PC-9 (cell line): ENCODE data around the gene ANXA9. TPM values are rescaled to one million over a fixed set of nuclear protein-coding genes. Genes with fewer than 3 reads are reported as not detected.
A peak's percentile ranks its signal among the peaks of the same experiment; 100 is the strongest.

Source experiments
- BruUV-seq: library from RNA; stranded (reverse); fragments of 400-500 nt; replicated peaks from 2 replicates; lab custom pipeline; 2021; lab: Mats Ljungman, UMichigan
- CTCF ChIA-PET: fragments of 300-600 bp; sonication (Branson Sonifier 250); formaldehyde crosslinking; loops from one replicate; lab custom pipeline; 2022; ENCODE audit warnings: antibody characterized with exemption; lab: Charles Lee
- POLR2A ChIA-PET: fragments of 300-600 bp; sonication (Branson Sonifier 250); formaldehyde crosslinking; loops from one replicate; lab custom pipeline; 2022; ENCODE audit warnings: antibody characterized with exemption; ENCODE audit not compliant: unreplicated experiment; lab: Charles Lee
- DNase-seq, 2 experiments: peaks; one replicate each; pipeline versions ENCODE4 v3.0.0 to v3.0.0-alpha.2; 2015 to 2022; ENCODE audit warnings: mixed read lengths in 1 of 2
- H2AFZ ChIP-seq: fragments of 200-600 bp; sonication (generic); 2 replicates; pipeline ENCODE4 v1.8.1; 2017; ENCODE audit warnings: antibody characterized with exemption
- H3F3A ChIP-seq: fragments of 200-600 bp; sonication (generic); 2 replicates; pipeline ENCODE4 v1.8.1; 2017; ENCODE audit warnings: antibody characterized with exemption, mild to moderate bottlenecking, low read depth; ENCODE audit not compliant: insufficient read depth
- H3K27ac ChIP-seq: fragments of 200-600 bp; sonication (generic); 2 replicates; pipeline ENCODE4 v1.6.1; 2016; ENCODE audit warnings: mixed run types
- H3K27me3 ChIP-seq: fragments of 200-600 bp; sonication (generic); 2 replicates; pipeline ENCODE4 v1.6.1; 2016; ENCODE audit warnings: low read depth, mixed run types; ENCODE audit not compliant: insufficient read depth
- H3K36me3 ChIP-seq: fragments of 200-600 bp; sonication (generic); 2 replicates; pipeline ENCODE4 v1.6.1; 2016; ENCODE audit warnings: low read depth, mixed run types
- H3K4me1 ChIP-seq: fragments of 200-600 bp; sonication (generic); replicated peaks from 2 replicates; pipeline ENCODE4 v1.6.1; 2016; ENCODE audit warnings: mixed run types; ENCODE audit not compliant: insufficient read depth
- H3K4me2 ChIP-seq: fragments of 200-600 bp; sonication (generic); 2 replicates; pipeline ENCODE4 v1.6.1; 2017; ENCODE audit warnings: mixed run types
- H3K4me3 ChIP-seq: fragments of 200-600 bp; sonication (generic); 2 replicates; pipeline ENCODE4 v1.6.1; 2016; ENCODE audit warnings: mixed run types
- H3K79me2 ChIP-seq: fragments of 200-600 bp; sonication (generic); 2 replicates; pipeline ENCODE4 v1.6.1; 2017; ENCODE audit warnings: low read depth, mixed run types
- H3K9me2 ChIP-seq: fragments of 200-600 bp; sonication (generic); 2 replicates; pipeline ENCODE4 v1.8.1; 2017; ENCODE audit warnings: mild to moderate bottlenecking; ENCODE audit not compliant: insufficient read depth
- H3K9me3 ChIP-seq: fragments of 200-600 bp; sonication (generic); 2 replicates; pipeline ENCODE4 v1.8.1; 2016; ENCODE audit warnings: low read depth; ENCODE audit not compliant: insufficient read depth
- H4K20me1 ChIP-seq: fragments of 200-600 bp; sonication (generic); 2 replicates; pipeline ENCODE4 v1.8.1; 2017; ENCODE audit not compliant: insufficient read depth
- CTCF ChIP-seq: fragments of 200-600 bp; sonication (generic); conservative IDR thresholded peaks from 2 replicates; pipeline ENCODE4 v1.6.1; 2017; ENCODE audit warnings: mixed run types, antibody characterized with exemption, mild to moderate bottlenecking, moderate library complexity
- EZH2 ChIP-seq: fragments of 200-600 bp; sonication (generic); IDR thresholded peaks from 2 replicates; pipeline ENCODE4 v1.8.0; 2017; ENCODE audit warnings: antibody characterized with exemption, low read depth
- intact Hi-C: fragments of 100-400 bp; cut with micrococcal nuclease; formaldehyde crosslinking; loops from one replicate; pipeline ENCODE4 v1.10.0; 2022; ENCODE audit not compliant: unreplicated experiment
- total RNA-seq: library from RNA; stranded (reverse); gene quantifications from 2 replicates; pipeline ENCODE4 v1.2.3, GENCODE V29; 2021

Gene ANXA9
- total RNA-seq, 1 experiment from 2014 or later: 10.6 TPM

DNA sequence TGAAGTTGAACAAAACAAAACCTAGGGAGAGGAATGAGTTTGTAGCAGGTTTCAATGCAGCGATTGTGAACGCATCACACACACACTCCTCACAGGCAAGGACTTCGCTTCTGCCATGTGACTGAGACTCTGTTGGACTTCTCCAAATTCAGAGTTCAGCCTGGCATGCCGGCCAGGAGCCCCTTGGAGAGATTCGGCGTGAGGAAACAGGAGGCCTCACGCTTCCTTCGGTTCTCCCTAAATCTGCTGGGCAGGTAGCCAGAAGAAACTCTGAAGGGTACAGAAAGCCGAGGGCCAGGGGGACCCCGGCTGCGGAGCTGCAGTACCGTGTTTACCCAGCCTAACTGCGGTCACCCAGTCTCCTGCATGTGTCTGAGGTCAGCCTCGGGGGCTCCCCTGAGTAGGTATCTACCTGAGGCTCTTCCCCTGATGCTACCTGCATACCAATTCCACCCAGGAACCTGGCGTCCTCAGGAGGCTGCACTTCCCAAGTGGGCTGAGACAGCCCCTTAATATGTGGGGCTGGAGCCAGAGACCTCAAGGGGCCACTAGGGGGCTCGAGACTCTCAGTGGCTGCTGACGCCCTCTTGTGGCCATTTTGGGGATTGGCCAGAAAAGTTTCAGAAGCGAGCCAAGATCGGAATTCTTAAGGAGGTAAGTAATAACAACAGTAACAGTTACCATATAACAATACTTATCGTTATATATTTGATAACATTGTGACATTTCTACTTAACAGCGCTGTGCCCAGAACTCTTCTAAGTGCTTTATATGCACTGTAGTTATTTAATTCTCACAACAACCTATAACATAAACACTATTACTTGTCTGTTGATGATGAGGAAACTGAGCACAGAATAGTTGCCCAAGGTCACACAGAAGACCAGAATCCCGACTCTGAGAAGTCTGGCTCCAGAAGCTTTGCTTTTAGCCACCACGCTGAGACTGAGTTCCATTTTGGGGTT is 2.7 kb upstream of the ANXA9 start:
- peak overlapping the region; percentile 78; the same call in 1 of the 2 replicates for H3K4me2 ChIP-seq
- H3K27ac ChIP-seq: peak overlapping the region; percentile 77; the same call in 1 of the 2 replicates
- no TSS peak for BruUV-seq
- peaks cover 90% of the 10 kb centered on the region for H3K4me1 ChIP-seq
- H3K4me3 ChIP-seq: no peak overlapping the region
- no peaks in the 10 kb centered on the region for H3K9me3 ChIP-seq
- H2AFZ ChIP-seq: no peak overlapping the region
- no peaks in the 10 kb centered on the region for H3K9me2 ChIP-seq
- H3K36me3 ChIP-seq: no peaks in the 10 kb centered on the region
- TF ChIP-seq EZH2 (no peak), CTCF (peak; percentile 99)
- H3F3A ChIP-seq: peaks cover 74% of the 10 kb centered on the region
- H4K20me1 ChIP-seq: no peaks in the 10 kb centered on the region
- CTCF ChIA-PET: interaction anchor here (0.6 to 1.3 kb wide), 3 partner anchors 13 to 82 kb away, joined by 3 to 13 read pairs (median 4); no protein-coding TSS in a partner anchor
- no peaks in the 10 kb centered on the region for H3K27me3 ChIP-seq
- POLR2A ChIA-PET: no interaction called here
- intact Hi-C loops: loop anchor here (1.0 to 10.0 kb wide), 6 partner anchors 16 to 725 kb away; partner anchors contain the start of genes ARNT, CA14, ENSA and SETDB1
- peaks cover 14% of the 10 kb centered on the region; the same call in 1 of the 2 replicates for H3K79me2 ChIP-seq
- peak; percentile 72 to 84 for DNase-seq

- H3K27ac ChIP-seq: peak overlapping the region; percentile 77
- peak overlapping the region; percentile 78 for H3K4me2 ChIP-seq
- peaks cover 63% of the 10 kb centered on the region for H3F3A ChIP-seq
- peaks cover 95% of the 10 kb centered on the region for H3K4me1 ChIP-seq
- H3K27me3 ChIP-seq: no peaks in the 10 kb centered on the region
- BruUV-seq: no TSS peak
- POLR2A ChIA-PET: interaction anchor here (0.5 to 1.7 kb wide), 9 partner anchors 17 to 751 kb away, joined by 3 to 22 read pairs (median 4); partner anchors contain the start of gene MINDY1
- no peak for TF ChIP-seq CTCF
- TF ChIP-seq EZH2: no peak
- peaks cover 19% of the 10 kb centered on the region; the same call in 1 of the 2 replicates for H3K79me2 ChIP-seq
- H3K4me3 ChIP-seq: peak overlapping the region; percentile 40; the same call in 1 of the 2 replicates
- peak overlapping the region; percentile 78 for H2AFZ ChIP-seq
- no peaks in the 10 kb centered on the region for H3K9me3 ChIP-seq
- H3K9me2 ChIP-seq: no peaks in the 10 kb centered on the region
- CTCF ChIA-PET: interaction anchor here (0.6 to 2.3 kb wide), 6 partner anchors 14 to 421 kb away, joined by 3 to 15 read pairs (median 5); partner anchors contain the start of gene MINDY1
- intact Hi-C loops: no loop called here
- DNase-seq: peak; percentile 84 to 87
- H3K36me3 ChIP-seq: no peaks in the 10 kb centered on the region
- no peaks in the 10 kb centered on the region for H4K20me1 ChIP-seq
Measured at GRCh38 chr1:150981177-150981804, 801 bp upstream of the ANXA9 start.
